Measurements from ENCODE around the gene LRIG1. TPM values are rescaled to one million over a fixed set of nuclear protein-coding genes. Genes with fewer than 3 reads are reported as not detected.

The LRIG1 gene
- total and polyA plus RNA-seq, 9 of the 15 experiments (the other 6 are each of a cell fraction or from before 2014, with no cell fraction given): 0.05 to 0.38 (median 0.13) TPM; not detected in 3

GRCh38 chr3:66438046-66438445 lies 62.8 kb downstream of the LRIG1 start:
- DNase-seq (ENCODE audit: extremely low read depth in 1 of 4, low spot score in 3 of 4) (no peak), ATAC-seq (no peak), FAIRE-seq (no peak)
- H4K20me1 ChIP-seq (replicated peaks; ENCODE audit: control insufficient read depth, insufficient read depth, low read length): no peaks in the 10 kb centered on the region
- in situ Hi-C loops (cut with MboI): no loop called here
- H3K27ac ChIP-seq (ENCODE audit: extremely low read depth, low read depth, low read length): no peak overlapping the region
- ChIA-PET CTCF (ENCODE audit: low intra/inter-chr PET ratio) (no interaction called here), POLR2A (no interaction called here)
- H3K9me1 ChIP-seq (ENCODE audit: control insufficient read depth, insufficient read depth, low read length): no peaks in the 10 kb centered on the region
- no peak overlapping the region for H3K9ac ChIP-seq (ENCODE audit: insufficient read depth in 1 of 2, low read depth in 2 of 2, low read length in 2 of 2)
- H3K4me2 ChIP-seq (ENCODE audit: insufficient read depth, low read length): no peak overlapping the region
- no peak overlapping the region for H3K4me3 ChIP-seq
- H3K27me3 ChIP-seq (ENCODE audit: control insufficient read depth in 2 of 2, insufficient read depth in 2 of 2, low read length in 2 of 2): peaks cover 2 to 31% of the 10 kb centered on the region in 2 experiments; a peak in 3 of 5 replicates
- H2AFZ ChIP-seq (ENCODE audit: low read depth, low read length): no peak overlapping the region
- H3K4me1 ChIP-seq (replicated peaks in 1 of 2; ENCODE audit: control insufficient read depth in 2 of 2, insufficient read depth in 2 of 2, low read length in 2 of 2): no peaks in the 10 kb centered on the region
- TF ChIP-seq ZNF143 (CRISPR knock-in tag; IDR thresholded peaks at IDR 0.05) (no peak), TAF1 (IDR thresholded peaks at IDR 0.05; ENCODE audit: control insufficient read depth, extremely low read depth, insufficient read depth, low read length, severe bottlenecking) (no peak)
- no peaks in the 10 kb centered on the region for H3K9me3 ChIP-seq (replicated peaks; ENCODE audit: control insufficient read depth, insufficient read depth, low read depth, low read length)
- H3K36me3 ChIP-seq (ENCODE audit: control insufficient read depth, insufficient read depth, low read length): no peaks in the 10 kb centered on the region
- intact Hi-C loops (cut with micrococcal nuclease): no loop called here
- no peaks in the 10 kb centered on the region for H3K79me2 ChIP-seq (ENCODE audit: control insufficient read depth, insufficient read depth, low read length)
- WGBS (ENCODE audit: insufficient coverage, low coverage, missing lambda C conversion rate): 0% methylated on average over 1 of the region's 4 CpGs
- no TSS peak for BruUV-seq (replicated peaks)

GRCh38 chr3:66437341-66437929 lies 63.4 kb downstream of the LRIG1 start:
- intact Hi-C loops (cut with micrococcal nuclease) (no loop called here), in situ Hi-C loops (cut with MboI) (no loop called here)
- Histone ChIP-seq H3K79me2 (ENCODE audit: control insufficient read depth, insufficient read depth, low read length) (no peaks in the 10 kb centered on the region), H3K27me3 (ENCODE audit: control insufficient read depth in 2 of 2, insufficient read depth in 2 of 2, low read length in 2 of 2) (peaks cover 2 to 38% of the 10 kb centered on the region in 2 experiments; a peak in 3 of 5 replicates), H2AFZ (ENCODE audit: low read depth, low read length) (no peak overlapping the region), H3K4me2 (ENCODE audit: insufficient read depth, low read length) (no peak overlapping the region), H3K4me3 (no peak overlapping the region), H4K20me1 (replicated peaks; ENCODE audit: control insufficient read depth, insufficient read depth, low read length) (no peaks in the 10 kb centered on the region), H3K9me3 (replicated peaks; ENCODE audit: control insufficient read depth, insufficient read depth, low read depth, low read length) (no peaks in the 10 kb centered on the region), H3K36me3 (ENCODE audit: control insufficient read depth, insufficient read depth, low read length) (no peaks in the 10 kb centered on the region), H3K9me1 (ENCODE audit: control insufficient read depth, insufficient read depth, low read length) (no peaks in the 10 kb centered on the region), H3K9ac (ENCODE audit: insufficient read depth in 1 of 2, low read depth in 2 of 2, low read length in 2 of 2) (no peak overlapping the region), H3K27ac (ENCODE audit: extremely low read depth, low read depth, low read length) (no peak overlapping the region), H3K4me1 (replicated peaks in 1 of 2; ENCODE audit: control insufficient read depth in 2 of 2, insufficient read depth in 2 of 2, low read length in 2 of 2) (no peaks in the 10 kb centered on the region)
- CTCF ChIA-PET (ENCODE audit: low intra/inter-chr PET ratio): no interaction called here
- no peak for TF ChIP-seq DDX20 (tag; IDR thresholded peaks at IDR 0.05; ENCODE audit: low read depth)
- DNase-seq (ENCODE audit: extremely low read depth in 1 of 4, low spot score in 3 of 4): no peak
- ATAC-seq: no peak
- POLR2A ChIA-PET: no interaction called here
- WGBS (ENCODE audit: insufficient coverage, low coverage, missing lambda C conversion rate): 13% methylated on average over 4 of the region's 7 CpGs
- no TSS peak for BruUV-seq (replicated peaks)
- FAIRE-seq: no peak
